ENCODE data around the gene CIDEA.

Gene CIDEA

DNA sequence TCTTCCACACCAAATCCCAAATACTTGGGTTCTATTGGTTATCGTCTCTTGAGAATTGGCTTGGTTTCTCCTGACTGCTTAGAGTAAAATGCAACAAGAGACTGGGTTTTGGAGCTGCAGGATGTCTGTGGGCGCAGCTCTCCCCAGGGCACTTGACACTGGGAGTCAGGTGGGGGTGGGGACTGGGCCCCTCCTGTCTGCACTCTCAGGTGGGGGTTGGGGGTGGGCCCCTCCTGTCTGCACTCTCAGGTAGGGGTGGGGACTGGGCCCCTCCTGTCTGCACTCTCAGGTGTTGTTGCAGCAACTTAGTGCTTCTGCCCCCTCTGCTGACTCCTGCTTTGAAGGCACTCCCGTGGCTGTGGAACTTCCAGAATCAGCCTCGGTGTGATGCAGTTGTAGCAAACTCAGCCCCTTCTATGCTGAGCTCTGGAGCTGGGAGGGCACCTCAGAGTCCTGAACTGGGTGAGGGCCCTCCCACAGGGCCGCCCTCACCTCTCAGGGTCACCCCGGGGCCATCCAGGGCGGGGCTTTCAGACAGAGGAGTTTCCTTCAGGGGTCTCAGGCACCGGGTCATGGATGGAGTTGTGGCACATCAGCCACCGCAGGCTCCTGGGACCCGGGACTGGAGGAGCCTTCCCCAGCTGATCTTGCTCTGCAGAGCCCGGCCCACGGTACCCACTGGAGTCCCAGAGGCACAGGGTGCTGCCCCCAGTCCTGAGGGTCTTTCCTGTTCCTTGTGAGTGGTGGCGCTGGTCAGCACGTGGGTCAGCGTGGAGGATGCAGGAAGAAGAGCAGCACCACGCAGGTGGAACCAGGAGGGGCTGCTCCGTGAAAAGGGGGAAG, 22.9 kb upstream of the CIDEA start:
- TF ChIP-seq CTCF (IDR thresholded peaks at IDR 0.05; ENCODE audit: control extremely low read depth, extremely low read depth, low read depth, missing control alignments), result no peak
- CTCF ChIA-PET, result no interaction called here
- DNase-seq (ENCODE audit: extremely low spot score), result peak; percentile 4
- POLR2A ChIA-PET, result no interaction called here

- DNase-seq (ENCODE audit: extremely low spot score), result peak; percentile 4
- CTCF ChIA-PET, result no interaction called here
- POLR2A ChIA-PET, result no interaction called here
- no peak for TF ChIP-seq CTCF (IDR thresholded peaks at IDR 0.05; ENCODE audit: control extremely low read depth, extremely low read depth, low read depth, missing control alignments)
Observed at GRCh38 chr18:12231986-12232385, 22.2 kb upstream of the CIDEA start.

DNA sequence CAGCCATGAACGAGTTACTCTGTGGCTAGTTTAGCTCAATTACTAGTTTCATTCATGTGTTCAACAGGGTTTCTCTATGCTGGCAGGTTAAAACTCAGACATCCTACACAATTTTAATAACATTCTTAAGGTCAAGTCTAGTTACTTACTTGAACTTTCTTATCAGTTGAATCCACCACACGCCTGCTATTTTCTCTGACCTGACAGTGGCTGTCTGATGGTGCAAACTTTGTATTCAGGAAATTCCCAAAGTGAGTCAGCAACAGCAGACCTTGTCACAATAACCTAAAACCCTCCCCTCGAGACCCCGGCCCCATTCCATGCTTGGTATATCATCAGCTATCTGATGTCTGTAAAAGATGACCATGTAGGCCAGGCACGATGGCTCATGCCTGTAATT, 20.8 kb upstream of the CIDEA start:
- TF ChIP-seq CTCF (IDR thresholded peaks at IDR 0.05; ENCODE audit: control extremely low read depth, extremely low read depth, low read depth, missing control alignments), result no peak
- POLR2A ChIA-PET, result no interaction called here
- no peak for DNase-seq (ENCODE audit: extremely low spot score)
- CTCF ChIA-PET, result interaction anchor here (2.0 kb wide), 1 partner anchor 38 kb away, joined by 6 read pairs; no protein-coding TSS in a partner anchor

DNA sequence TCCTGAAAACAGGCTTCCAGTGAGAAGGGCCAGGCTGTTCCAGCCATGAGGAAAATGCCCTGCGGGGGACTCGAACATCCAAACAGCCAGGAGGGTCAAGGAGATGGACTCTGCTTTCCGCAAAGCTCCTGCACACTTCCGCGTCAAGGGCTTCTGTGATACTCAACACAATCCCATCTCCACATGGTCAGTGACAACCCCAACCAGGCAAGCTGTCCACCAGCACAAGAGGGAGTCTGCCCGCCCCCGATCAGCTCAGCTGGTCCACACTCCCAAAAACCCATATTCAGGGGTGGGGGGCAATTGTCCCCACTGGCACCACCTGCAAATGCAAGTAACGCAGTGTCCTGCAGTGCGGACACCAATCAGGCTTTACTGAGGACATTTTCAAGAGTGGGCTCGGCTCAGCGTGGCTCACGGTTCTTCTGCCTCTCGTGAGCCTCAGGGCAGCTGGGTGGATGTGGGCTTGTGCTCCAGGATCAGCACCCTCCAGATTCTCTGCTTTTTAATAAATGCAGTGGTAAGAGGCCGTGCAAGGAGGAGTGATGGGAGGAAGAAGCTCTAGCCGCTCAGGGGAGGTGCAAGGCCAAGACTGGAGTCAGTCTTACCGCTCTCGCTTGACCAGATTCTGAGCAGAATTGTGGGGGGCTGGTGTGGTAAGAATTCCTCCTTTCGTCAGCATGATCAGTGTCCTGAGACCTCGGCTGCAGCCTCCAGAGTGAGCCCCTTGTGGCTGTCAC, 19.5 kb upstream of the CIDEA start:
- CTCF ChIA-PET, result interaction anchor here (1.0 kb wide), 1 partner anchor 166 kb away, joined by 3 read pairs; no protein-coding TSS in a partner anchor
- DNase-seq (ENCODE audit: extremely low spot score), result no peak
- POLR2A ChIA-PET, result no interaction called here
- TF ChIP-seq CTCF (IDR thresholded peaks at IDR 0.05; ENCODE audit: control extremely low read depth, extremely low read depth, low read depth, missing control alignments), result no peak

GRCh38 chr18:12236141-12236540, 18.0 kb upstream of the CIDEA start:
- ChIA-PET POLR2A (no interaction called here), CTCF (interaction anchor here (0.7 to 2.1 kb wide), 23 partner anchors 9 to 586 kb away, joined by 3 to 9 read pairs (median 4); no protein-coding TSS in a partner anchor)
- no peak for DNase-seq (ENCODE audit: extremely low spot score)
- TF ChIP-seq CTCF (IDR thresholded peaks at IDR 0.05; ENCODE audit: control extremely low read depth, extremely low read depth, low read depth, missing control alignments), result no peak

DNA sequence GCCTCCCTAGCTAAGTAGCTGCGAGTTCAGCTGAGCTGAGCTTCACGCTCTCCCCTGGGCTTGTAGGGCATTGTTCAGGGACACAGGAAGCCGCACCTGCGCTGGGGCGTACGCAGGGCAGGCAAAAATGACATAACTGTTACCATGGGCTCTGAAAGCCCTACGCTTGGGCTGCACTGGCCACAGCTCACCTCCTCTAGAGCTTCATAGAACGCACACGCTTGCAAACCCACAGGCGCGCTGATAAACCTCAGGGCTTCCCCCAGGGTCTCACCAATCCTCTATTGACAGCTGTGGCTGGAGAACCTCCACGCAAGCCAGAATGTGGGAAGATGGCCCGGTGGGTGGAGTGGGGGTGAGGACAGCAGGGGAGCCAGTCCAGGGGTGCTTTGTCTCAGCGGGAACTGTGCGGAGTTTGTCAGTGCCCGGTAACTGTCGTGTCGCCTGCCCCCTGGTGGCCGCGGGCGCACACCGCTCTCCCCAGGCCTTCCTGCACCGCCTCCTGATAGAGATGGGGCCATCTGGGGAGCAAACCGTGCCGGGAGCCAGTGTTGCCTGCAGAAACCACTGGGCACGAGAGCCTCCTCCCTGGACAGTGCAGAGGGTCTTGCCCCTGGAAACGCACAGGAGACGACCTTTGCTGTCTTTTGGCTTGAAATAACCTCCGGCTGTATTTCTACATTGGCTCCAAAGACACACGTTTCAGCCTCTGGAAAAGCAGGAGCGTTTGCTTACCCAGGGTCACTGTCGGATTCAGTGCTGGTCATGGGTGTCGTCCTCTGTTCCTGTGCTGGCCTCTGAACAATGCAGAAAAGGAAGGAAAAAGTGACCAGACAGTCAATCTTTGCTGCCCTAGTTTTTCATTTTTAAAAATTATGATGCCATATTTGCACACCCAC, 17.0 kb upstream of the CIDEA start:
- DNase-seq (ENCODE audit: extremely low spot score), result peak; percentile 84
- CTCF ChIA-PET, result interaction anchor here (0.7 to 2.1 kb wide), 25 partner anchors 10 to 587 kb away, joined by 3 to 9 read pairs (median 3); no protein-coding TSS in a partner anchor
- TF ChIP-seq CTCF (IDR thresholded peaks at IDR 0.05; ENCODE audit: control extremely low read depth, extremely low read depth, low read depth, missing control alignments), result peak; percentile 97
- POLR2A ChIA-PET, result no interaction called here

Data from GM10248 (cell line).